GM19468 (cell line): ENCODE measurements around the gene OXSR1.
A peak's percentile ranks its signal among the peaks of the same experiment; 100 is the strongest.
"Not testable (repeated sequence)": the region's sequence is repeated elsewhere in the genome, so short reads cannot be mapped to it uniquely, and the experiment has no call there.

Source experiments
- ATAC-seq: cut with Tn5 transposase; IDR thresholded peaks from one replicate; pipeline ENCODE4 v1.9.1; 2021; ENCODE audit warnings: mild to moderate bottlenecking, moderate library complexity, moderate number of reproducible peaks; ENCODE audit not compliant: unreplicated experiment; ENCODE audit errors: extremely low read depth

The OXSR1 gene

DNA sequence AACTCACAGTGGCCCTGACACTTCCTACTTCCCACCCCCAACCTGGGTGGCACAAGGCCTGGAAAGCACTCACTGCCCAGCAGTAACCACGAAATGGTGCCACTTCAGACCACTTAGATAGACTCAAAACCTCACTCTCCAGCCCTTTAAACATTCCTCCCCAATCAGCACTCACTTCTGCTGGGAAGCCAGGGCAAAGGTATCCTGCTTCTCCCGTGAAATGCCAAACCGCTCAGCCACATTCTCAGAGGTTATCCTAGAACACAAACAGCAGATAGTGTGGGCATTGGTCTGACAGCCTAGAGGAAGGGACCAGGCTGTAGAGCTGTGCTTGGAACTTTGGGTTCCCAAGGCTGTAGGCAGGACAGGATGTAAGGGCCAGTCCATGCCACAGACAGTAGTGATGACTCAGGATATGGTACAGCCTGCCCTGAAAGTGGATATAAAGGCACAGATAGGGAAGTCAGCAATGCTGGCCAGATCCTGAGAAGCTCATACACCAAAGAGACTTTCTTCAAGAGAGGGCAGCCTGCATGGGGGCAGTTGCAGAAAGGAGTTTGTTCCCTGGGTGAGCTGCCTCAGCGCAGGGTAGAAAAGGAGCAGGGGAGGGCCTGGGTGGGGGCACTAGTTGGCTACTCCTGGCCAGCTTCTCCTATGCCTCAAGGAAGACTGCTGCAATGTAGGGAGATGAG lies 37.6 kb upstream of the OXSR1 start:
- no peak for ATAC-seq

DNA sequence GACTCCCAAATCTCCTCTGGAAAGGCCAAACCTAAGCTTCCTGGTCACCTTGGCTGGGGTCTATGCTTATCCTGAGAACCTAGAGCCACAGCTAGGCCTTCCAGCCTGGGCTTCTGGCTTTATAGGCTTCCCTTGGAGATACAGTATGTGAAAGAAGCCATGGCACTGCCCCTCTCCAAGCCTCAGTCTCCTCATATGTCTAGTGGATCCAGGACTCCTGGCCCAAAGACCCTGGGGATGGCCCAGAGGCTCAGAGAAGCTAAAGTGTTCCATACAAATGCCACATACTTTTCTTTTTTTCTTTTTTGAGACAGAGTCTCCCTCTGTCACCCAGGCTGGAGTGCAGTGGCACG lies 37.1 kb upstream of the OXSR1 start:
- ATAC-seq, result no peak

DNA sequence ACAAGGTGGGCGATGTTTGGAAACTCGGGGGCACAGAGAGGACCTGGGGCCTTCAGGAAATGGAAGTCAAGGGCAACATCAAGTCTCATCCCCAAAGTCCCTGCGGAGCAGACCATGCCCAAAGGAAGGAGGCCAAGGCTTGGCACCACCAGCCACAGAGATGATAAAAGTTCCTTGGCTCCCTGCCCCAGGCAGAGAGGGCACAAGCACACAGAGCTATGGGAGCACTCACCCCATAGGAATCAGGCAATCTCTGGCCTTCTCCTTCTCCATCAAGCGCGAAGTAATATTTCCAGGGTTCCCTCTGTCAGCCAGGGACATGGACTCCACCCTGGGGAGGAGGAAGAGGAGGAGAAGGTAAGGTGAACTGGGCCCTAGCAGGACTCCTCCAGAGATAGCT lies 36.3 kb upstream of the OXSR1 start:
- no peak for ATAC-seq

DNA sequence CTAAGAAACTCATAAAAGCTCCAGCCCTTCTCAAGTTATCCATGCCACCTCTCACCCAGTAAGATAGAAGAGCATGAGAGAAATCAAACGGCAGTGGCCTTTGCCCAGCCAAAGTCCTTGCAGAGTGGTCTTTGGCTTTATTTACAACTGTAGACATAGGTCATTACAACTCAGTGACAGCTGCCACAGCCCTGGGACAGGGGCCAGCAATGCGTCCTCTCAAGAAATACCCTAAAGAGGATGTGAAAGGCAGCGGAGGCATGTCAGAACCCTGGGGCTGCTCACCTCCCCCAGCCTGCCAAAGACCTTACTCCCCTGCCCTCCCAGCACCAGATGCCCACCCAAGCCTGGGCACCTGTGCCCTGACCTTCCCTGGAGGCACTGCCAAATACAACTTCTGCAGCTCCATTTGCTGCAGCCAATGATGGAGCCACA lies 34.7 kb upstream of the OXSR1 start:
- ATAC-seq, result no peak

DNA sequence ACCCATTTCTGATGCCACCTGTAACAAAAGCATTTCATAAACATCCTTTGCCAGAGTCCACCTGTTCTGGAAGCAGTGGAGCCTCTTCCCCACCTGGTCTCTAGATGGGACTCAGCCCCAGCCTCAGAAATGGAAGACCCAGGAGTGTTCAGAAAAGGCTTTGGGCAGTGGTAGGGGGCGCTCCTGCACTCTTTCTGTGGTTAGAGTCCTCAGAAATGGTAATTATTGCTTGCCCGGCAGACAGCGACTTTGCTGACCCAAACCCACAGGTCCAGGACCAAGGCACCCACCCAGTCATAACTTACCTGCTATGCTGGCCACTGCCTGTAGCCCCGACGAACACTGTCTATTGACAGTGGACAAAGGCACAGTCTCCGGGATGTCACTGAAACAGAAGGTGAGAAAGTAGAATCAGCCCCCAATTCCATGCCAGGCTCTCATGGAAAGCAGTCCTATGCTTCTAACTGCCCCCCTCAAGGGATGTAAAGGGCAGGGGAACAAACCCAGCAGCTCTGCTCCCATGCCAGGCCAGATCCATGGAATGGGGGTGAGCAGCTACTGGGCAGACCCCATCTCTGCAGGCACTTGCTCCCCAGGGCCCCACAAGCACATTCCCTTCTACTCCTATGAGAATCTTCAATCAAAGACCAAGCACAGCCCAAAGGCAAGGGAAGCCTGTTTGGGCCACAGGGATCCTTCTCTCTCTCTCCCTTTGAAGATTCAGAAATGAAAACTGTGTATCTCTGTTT lies 33.5 kb upstream of the OXSR1 start:
- no peak for ATAC-seq

DNA sequence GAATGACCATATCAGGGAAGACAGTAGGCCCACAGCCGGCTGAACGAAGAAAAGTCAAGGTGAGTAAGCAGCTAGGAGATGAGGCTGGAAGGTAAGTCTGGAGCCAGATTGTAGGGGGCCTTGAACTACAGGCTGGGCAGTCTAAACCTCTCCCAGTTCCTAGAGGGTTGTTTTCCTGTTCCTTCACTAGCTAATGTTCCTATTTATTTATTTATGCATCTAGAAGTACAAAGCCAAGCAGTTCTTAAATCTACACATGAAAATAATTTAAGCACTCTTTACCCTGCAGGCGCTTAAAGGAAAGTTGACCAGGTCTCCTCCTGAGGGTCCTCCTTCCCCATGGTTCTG lies 32.2 kb upstream of the OXSR1 start:
- no peak for ATAC-seq

DNA sequence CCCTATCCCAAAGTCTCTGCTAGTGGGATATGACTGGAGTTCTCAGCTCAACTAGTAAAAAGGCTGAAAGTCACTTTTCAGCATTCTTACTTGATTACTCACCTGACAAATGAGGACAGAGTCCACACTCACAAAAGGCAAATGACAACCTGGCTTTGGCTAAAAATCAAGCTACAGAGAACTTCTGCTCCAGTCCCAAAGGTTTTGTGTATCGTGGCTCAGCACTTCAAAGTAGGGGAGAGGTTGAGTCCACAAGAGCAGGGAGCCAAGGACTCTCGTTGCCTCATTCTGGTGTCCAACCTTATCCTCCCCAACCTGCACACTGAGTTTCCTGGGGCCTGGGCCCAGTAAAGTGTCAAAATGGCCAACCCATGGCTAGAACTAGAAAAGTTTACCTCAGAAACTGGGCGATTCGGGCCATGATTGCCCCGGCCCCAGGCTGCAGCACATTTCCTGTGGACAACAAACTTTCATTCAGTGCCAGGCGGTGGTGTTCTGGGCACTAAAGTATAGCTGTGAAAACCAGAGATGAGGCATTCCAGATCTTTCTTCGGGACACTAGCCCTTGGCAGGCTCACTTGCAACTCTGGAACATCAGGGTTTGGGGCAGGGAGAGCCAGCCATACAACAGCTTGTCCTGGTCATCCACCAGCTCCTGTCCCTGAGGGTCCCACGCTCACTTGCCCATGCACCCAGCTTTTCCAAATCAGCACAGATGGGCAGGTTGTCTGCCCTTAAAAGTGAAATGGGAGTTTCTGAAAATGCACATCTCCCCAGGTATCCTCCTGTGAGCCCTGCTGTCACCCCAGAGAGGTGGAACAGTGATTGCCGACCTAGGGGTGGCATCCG lies 31.6 kb upstream of the OXSR1 start:
- no peak for ATAC-seq

DNA sequence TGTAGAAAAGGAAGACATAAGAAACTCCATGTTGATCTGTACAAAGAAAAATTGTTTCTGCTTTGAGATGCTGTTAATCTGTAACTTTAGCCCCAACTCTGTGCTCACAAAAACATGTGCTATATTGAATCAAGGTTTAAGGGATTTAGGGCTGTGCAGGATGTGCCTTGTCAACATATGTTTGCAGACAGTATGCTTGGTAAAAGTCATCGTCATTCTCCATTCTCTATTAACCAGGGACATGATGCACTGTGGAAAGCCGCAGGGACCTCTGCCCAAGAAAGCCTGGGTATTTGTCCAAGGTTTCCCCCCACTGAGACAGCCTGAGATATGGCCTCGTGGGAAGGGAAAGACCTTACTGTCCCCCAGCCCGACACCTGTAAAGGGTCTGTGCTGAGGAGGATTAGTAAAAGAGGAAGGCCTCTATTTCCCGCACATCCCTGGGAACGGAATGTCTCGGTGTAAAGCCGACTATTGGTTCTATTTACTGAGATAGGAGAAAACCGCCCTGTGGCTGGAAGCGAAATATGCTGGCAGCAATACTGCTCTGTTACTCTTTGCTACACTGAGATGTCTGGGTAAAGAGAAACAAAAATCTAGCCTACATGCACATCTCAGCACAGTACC lies 30.7 kb upstream of the OXSR1 start:
- ATAC-seq, result not testable (repeated sequence)

DNA sequence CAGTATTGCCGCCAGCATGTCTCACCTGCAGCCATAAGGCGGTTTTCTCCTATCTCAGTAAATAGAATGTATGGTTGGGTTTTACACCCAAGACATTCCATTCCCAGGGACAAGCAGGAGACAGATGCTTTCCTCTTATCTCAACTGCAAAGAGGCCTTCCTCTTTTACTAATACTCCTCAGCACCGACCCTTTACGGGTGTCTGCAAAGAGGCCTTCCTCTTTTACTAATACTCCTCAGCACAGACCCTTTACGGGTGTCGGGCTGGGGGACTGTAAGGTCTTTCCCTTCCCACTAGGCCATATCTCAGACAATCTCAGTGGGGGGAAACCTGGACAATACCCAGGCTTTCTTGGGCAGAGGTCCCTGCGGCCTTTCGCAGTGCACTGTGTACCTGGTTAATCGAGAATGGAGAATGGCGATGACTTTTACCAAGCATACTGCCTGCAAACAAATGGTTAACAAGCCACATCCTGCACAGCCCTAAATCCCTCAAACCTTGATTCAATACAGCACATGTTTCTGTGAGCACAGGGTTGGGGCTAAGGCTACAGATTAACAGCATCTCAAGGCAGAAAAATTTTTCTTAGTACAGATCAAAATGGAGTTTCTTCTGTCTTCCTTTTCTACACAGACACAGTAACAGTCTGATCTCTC lies 29.6 kb upstream of the OXSR1 start:
- ATAC-seq, result not testable (repeated sequence)

DNA sequence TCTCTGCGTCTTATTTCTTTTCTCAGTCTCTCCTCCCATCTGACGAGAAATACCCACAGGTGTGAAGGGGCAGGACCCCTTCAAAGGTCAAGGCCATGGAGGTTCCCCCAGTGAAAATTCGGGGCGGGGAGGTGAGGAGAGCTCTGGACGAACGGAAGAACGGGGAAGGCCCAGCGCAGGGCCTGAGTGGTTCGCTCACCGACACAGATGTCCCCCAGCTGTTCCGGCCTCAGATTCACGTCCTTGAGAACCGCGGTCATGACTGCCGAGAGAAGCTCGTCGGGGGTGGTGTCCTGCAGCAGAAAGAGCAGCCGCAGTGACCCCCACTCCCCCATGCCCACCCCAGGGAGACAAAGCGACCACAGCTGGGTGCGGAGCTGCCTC lies 29.0 kb upstream of the OXSR1 start:
- ATAC-seq, result no peak

DNA sequence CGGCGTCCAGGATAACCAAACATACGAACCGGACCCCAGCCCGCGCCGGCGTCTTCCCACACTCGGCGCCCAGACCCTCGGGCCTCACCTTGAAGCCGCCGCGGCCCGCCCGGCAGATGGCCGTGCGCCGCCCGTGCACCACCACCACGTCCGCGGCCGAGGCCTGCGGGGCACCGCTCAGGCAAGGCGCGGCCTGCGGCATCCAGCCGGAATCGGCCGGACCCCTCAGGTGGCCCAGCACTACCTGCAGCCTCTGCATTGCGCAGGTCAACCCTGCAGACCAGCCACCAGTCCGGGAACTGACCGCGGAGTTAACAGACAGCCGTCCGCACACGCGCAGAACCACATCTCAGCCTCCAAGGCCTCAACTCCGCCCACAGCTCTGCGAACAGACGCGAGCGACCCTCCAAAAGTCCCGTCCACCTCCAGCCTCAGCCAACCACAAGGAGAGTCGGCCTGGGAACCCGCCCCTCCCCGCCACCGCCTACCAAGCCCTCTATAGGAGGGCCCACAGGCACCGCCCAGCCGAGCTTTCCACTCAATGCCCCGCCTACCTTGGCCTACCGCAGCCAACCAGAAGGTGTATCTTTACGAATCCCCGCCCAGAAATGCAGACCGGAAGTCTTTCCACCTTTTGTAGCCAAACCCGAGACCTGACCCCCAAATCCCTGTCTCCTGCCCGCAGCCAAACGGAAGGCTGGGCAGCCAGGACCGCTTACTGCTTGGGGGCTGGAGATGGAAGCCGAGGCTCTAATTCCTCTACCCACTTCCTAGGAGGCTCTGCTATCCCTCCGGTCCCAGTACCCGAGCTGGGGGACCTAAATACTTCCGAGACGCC lies 28.3 kb upstream of the OXSR1 start, which contains the start of gene ACAA1:
Gene ACAA1, minus strand, starts transcription at position 351 of the 838 bp plus-strand sequence. Its CDS starts 92 bp downstream, at position 259.
- ATAC-seq, result peak; percentile 82

DNA sequence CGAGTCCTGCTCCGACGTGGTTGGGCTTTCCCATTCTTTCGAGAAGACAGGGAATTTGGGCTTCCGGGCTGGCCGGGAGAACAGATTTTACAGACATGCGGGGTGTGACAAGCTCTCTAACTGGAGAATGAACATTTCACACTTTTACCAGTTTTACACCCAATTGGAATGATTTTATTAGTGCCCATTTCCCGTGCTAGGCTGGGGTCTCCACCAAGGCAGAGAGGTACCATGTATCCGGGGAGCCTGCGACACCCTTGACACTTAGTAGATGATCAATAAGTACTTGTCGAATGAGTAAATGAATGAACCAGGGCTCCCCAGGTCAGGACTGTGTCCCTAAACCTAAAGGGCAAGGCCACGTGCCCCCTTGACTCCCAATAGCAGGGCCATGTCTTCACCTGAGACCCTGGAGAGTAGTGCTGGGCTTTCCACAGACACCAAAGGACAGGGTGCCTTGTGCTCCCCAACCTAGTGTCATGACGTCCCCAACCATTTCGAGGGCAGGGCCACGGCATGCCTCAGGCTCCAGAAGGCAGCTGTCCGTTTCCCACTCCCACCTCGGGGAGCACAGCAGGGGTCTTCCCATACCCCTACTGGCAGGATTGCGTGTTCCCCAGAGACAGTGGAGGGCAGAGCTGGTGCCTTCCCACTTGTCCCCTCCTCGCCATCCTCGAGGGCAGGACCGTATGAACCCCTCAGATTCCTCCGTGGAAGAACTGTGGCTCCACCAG lies 27.6 kb upstream of the OXSR1 start:
- ATAC-seq, result no peak

DNA sequence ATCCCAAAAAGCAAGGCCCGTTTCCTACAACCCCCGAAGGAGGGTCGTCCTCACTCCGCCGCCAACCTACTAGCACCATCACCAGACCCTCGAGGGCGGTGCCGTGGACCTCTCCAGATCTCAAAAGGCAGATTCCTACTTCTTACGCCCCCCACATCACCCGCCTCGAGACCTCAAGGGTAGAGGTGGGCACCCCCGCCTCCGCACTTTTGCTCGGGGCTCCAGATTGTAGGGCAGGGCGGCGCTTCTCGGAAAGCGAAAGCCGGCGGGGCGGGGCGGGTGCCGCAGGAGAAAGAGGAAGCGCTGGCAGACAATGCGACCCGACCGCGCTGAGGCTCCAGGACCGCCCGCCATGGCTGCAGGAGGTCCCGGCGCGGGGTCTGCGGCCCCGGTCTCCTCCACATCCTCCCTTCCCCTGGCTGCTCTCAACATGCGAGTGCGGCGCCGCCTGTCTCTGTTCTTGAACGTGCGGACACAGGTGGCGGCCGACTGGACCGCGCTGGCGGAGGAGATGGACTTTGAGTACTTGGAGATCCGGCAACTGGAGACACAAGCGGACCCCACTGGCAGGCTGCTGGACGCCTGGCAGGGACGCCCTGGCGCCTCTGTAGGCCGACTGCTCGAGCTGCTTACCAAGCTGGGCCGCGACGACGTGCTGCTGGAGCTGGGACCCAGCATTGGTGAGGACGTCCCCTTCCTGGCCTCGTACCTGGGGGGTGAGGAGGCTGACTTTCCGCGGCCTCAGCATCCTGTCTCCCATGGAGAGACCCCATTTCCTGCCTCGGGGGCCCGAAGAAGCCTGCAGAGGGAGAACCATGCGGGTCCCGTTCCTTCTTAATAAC lies 26.8 kb upstream of the OXSR1 start, which contains the start of gene MYD88:
Gene MYD88, plus strand, starts transcription at position 313 of the 842 bp plus-strand sequence. Its CDS starts 40 bp downstream, at position 353.
- ATAC-seq, result peak; percentile 37

DNA sequence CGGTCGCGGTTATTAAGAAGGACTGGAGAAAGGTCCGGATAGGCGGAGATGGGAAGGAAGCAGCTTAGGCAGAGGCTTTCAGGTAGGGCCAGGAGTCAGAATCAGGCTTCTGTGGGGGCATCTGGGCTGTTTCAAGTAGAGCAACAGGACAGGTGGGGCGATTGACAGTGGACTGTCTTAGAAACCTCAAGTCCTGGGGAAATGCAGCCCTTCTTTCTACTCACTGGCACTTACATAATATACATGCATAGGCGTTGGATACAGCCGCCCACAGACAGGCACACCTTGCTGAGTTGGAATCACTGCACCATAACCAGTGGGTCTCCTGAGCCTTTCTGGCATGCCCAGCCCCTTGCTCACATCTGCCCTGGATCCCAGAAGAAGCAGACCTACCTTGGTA lies 26.1 kb upstream of the OXSR1 start:
- ATAC-seq, result no peak

DNA sequence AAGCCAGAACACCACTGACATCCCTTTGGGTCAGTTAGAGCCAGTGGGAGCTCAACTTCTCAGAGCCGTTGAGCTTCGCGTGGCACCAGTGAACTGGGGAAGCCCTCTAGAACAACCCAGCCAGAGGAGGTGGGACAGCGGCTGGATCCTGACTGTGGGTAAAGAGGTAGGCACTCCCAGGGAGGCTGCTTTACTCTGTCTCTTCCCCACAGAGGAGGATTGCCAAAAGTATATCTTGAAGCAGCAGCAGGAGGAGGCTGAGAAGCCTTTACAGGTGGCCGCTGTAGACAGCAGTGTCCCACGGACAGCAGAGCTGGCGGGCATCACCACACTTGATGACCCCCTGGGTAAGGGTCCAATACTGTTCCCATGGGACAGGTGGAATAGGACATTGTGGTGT lies 25.7 kb upstream of the OXSR1 start:
- ATAC-seq, result no peak

DNA sequence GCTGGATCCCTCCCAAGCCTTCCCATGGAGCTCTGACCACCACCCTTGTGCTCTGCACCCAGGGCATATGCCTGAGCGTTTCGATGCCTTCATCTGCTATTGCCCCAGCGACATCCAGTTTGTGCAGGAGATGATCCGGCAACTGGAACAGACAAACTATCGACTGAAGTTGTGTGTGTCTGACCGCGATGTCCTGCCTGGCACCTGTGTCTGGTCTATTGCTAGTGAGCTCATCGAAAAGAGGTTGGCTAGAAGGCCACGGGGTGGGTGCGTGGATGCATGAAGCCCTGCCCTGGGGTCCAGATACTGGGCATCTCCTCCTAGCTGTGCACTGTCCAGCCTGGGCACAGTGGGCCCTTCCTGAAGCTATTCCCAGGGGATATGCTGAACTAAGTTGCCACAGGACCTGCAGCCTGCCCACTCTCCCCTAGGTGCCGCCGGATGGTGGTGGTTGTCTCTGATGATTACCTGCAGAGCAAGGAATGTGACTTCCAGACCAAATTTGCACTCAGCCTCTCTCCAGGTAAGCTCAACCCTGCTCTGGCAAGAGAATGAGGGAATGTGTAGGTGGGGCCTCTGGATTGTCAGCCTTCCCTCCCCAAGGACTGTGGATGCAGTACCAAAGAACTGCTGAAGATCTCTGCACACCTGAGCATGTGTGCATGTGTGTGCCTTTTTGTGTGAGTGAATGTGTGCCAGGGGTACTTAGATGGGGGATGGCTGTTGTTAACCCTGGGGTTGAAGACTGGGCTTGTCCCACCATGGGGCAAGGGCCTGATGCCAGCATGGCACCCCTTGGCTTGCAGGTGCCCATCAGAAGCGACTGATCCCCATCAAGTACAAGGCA lies 24.8 kb upstream of the OXSR1 start:
- no peak for ATAC-seq
